ENCODE results near the gene SPARCL1. TPM values are rescaled to one million over a fixed set of nuclear protein-coding genes. Genes with fewer than 3 reads are reported as not detected.

SPARCL1 gene
- total RNA-seq, 4 donors from 2014 or later: 312 to 741 (median 433) TPM

DNA sequence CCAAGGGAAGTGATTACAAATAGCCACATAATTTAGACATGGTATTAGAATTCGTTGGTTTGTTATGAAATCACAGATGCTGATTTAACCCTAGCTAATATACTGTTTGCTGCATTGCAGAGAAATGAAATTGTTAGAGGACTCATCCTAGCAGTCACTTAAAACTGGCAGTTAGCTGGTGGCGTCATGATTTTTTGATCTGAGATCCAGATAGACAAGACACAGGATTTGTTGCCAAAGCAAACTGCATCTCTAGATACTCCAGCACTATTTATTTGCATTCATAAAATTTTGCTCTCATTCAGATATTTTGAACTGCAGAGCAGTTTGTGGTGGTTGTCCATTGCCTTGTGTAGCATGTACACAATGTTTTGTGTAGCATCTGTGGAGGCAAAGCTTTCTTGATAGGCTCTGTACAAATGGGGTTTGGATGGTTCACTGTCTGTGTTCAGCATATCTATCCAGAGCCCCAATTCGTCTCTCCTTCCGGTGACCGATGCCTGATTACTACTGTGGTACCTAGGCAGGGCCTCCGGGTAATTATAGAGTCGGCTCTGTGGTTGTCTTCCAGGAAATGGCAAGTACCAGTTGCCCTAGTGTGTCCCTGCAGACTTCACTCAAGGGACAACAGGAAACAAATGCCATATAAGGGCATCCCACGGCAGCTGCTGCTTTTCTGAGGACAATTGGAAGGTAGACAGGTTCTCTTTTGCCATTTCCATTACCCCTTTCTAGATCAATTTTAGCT lies 30.1 kb upstream of the SPARCL1 start:
- 36 to 40% methylated on average over 8 of the region's 8 CpGs for WGBS, 2 donors
- no peak overlapping the region for H3K27ac ChIP-seq
- H3K9me3 ChIP-seq: no peaks in the 10 kb centered on the region
- no peaks in the 10 kb centered on the region for H3K4me1 ChIP-seq
- DNase-seq (ENCODE audit: low spot score in 2 of 2): no peak
- TF ChIP-seq CTCF (IDR thresholded peaks at IDR 0.05) (no peak), POLR2A (IDR thresholded peaks at IDR 0.05) (no peak), EP300 (IDR thresholded peaks at IDR 0.05) (no peak)
- H3K27me3 ChIP-seq: no peaks in the 10 kb centered on the region
- no peak overlapping the region for H3K4me3 ChIP-seq
- H3K36me3 ChIP-seq: no peaks in the 10 kb centered on the region

GRCh38 chr4:87557348-87557747 lies 28.2 kb upstream of the SPARCL1 start:
- 52 to 68% methylated on average over 2 of the region's 2 CpGs for WGBS, 2 donors
- no peak for DNase-seq (ENCODE audit: low spot score in 2 of 2)
- TF ChIP-seq CTCF (IDR thresholded peaks at IDR 0.05) (no peak), POLR2A (IDR thresholded peaks at IDR 0.05) (no peak), EP300 (IDR thresholded peaks at IDR 0.05) (no peak)
- H3K36me3 ChIP-seq: no peaks in the 10 kb centered on the region
- no peaks in the 10 kb centered on the region for H3K9me3 ChIP-seq
- no peak overlapping the region for H3K4me3 ChIP-seq
- no peaks in the 10 kb centered on the region for H3K4me1 ChIP-seq
- H3K27ac ChIP-seq: no peak overlapping the region
- H3K27me3 ChIP-seq: no peaks in the 10 kb centered on the region

DNA sequence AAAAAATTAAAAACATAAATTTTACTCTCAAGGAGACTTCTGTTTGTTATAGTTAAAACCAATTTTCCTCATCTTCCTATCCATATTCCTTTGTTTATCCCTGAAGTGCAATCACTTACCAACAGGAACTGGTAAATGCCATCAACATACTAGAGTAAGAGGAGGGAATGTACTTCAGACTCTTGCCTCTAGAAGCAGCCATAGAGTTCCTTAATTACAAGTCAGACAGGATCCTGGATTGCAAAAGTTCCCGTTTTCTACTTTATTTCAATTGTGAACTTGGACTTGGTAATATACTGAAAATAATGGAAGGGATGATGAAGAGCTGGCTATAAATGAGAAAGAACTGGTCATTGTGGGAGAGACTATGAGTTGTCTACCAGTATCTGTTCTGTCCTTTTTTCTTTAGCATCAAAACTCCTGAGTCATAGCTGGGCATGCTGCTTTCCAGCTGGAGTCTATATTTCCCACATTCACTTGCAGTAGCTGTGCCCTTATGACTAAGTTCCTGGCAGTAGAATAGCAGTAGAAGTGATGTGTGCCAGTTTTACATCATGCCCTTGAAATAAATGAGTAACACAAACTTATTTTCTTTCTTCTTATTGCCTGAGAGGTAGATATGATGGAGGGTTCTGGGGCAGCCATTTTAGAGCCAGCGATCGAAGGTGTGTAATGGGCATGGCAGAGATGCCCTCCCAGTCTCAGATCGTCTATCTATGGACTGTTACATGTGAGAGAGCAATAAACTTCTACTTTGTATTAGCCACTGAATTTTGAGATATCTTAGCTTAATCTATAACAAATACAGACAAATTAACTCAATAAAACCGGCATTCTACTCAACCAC lies 26.8 kb upstream of the SPARCL1 start:
- 83 to 92% methylated on average over 5 of the region's 5 CpGs for WGBS, 2 donors
- H3K36me3 ChIP-seq: no peaks in the 10 kb centered on the region
- H3K4me1 ChIP-seq: no peaks in the 10 kb centered on the region
- H3K27ac ChIP-seq: peak overlapping the region in 1 of 4 donors; percentile 42
- no peak overlapping the region for H3K4me3 ChIP-seq
- TF ChIP-seq POLR2A (IDR thresholded peaks at IDR 0.05) (no peak), CTCF (IDR thresholded peaks at IDR 0.05) (no peak), EP300 (IDR thresholded peaks at IDR 0.05) (no peak)
- no peaks in the 10 kb centered on the region for H3K9me3 ChIP-seq
- no peaks in the 10 kb centered on the region for H3K27me3 ChIP-seq
- no peak for DNase-seq (ENCODE audit: low spot score in 2 of 2)

DNA sequence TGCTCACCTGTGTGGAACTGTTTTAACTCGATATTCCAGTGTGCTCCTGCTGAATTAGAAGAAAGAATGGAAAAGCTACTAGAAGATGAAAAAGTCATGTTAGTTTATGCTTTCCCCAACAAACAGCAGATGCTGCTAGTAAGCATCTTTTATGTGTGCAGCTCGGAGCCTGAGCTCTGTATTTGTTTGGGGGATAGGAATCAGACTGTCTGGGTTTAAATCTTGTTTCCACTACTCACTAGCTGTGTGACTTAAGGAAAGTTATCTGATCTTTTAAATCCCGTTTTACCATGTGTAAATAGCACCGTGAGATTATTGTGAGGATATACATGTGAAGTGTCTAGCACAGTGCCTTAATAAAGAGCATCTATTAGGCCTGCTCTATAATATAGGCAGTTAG lies 24.0 kb upstream of the SPARCL1 start:
- WGBS, 2 donors: 89 to 90% methylated on average over 4 of the region's 4 CpGs
- H3K27ac ChIP-seq: no peak overlapping the region
- H3K27me3 ChIP-seq: no peaks in the 10 kb centered on the region
- no peak for TF ChIP-seq POLR2A (IDR thresholded peaks at IDR 0.05)
- no peak for TF ChIP-seq CTCF (IDR thresholded peaks at IDR 0.05)
- no peak for TF ChIP-seq EP300 (IDR thresholded peaks at IDR 0.05)
- H3K4me1 ChIP-seq: no peaks in the 10 kb centered on the region
- H3K9me3 ChIP-seq: no peaks in the 10 kb centered on the region
- no peak overlapping the region for H3K4me3 ChIP-seq
- H3K36me3 ChIP-seq: no peaks in the 10 kb centered on the region
- no peak for DNase-seq (ENCODE audit: low spot score in 2 of 2)

- DNase-seq (ENCODE audit: low spot score in 2 of 2): no peak
- WGBS, 2 donors: 52 to 60% methylated on average over 3 of the region's 3 CpGs
- TF ChIP-seq POLR2A (IDR thresholded peaks at IDR 0.05) (no peak), CTCF (IDR thresholded peaks at IDR 0.05) (no peak), EP300 (IDR thresholded peaks at IDR 0.05) (no peak)
- Histone ChIP-seq H3K27ac (no peak overlapping the region), H3K4me3 (no peak overlapping the region), H3K4me1 (no peaks in the 10 kb centered on the region), H3K36me3 (no peaks in the 10 kb centered on the region), H3K27me3 (no peaks in the 10 kb centered on the region), H3K9me3 (no peaks in the 10 kb centered on the region)
Measured at GRCh38 chr4:87551361-87551760, 22.2 kb upstream of the SPARCL1 start.

Data from tibial nerve (tissue), 4 donors.